Loucy (cell line): ENCODE measurements around the gene CACNG5.

Experiments used
- H2AFZ ChIP-seq: fragments of 200-600 bp; sonication (generic); 2 replicates; pipeline ENCODE4 v1.6.0; 2016; ENCODE audit warnings: antibody characterized with exemption, mild to moderate bottlenecking, low read length, moderate library complexity
- H3F3A ChIP-seq: fragments of 200-600 bp; 2 replicates; pipeline ENCODE4 v1.6.0; 2016; ENCODE audit warnings: antibody characterized with exemption, low read depth, mild to moderate bottlenecking
- H3K27me3 ChIP-seq: fragments of 200-600 bp; sonication (generic); 2 replicates; pipeline ENCODE4 v1.6.1; 2014; ENCODE audit warnings: low read length, mild to moderate bottlenecking; ENCODE audit not compliant: insufficient read depth, poor library complexity, severe bottlenecking
- H3K36me3 ChIP-seq: fragments of 200-600 bp; sonication (generic); 2 replicates; pipeline ENCODE4 v1.6.1; 2016; ENCODE audit warnings: low read length; ENCODE audit not compliant: insufficient read depth
- H3K4me1 ChIP-seq: fragments of 200-600 bp; sonication (generic); 2 replicates; pipeline ENCODE4 v1.5.1; 2014; ENCODE audit warnings: low read length, mild to moderate bottlenecking; ENCODE audit not compliant: insufficient read depth, poor library complexity, severe bottlenecking
- H3K4me2 ChIP-seq: fragments of 200-600 bp; sonication (generic); 2 replicates; pipeline ENCODE4 v1.6.0; 2014; ENCODE audit warnings: antibody characterized with exemption, low read length, low read depth, mild to moderate bottlenecking; ENCODE audit not compliant: poor library complexity, severe bottlenecking
- H3K4me3 ChIP-seq: fragments of 200-600 bp; sonication (generic); 2 replicates; pipeline ENCODE4 v1.5.1; 2014; ENCODE audit warnings: low read length, mild to moderate bottlenecking, mixed read lengths; ENCODE audit not compliant: poor library complexity, severe bottlenecking
- H3K79me2 ChIP-seq: fragments of 200-600 bp; sonication (generic); 2 replicates; pipeline ENCODE4 v1.6.1; 2014; ENCODE audit warnings: low read length; ENCODE audit not compliant: insufficient read depth
- H3K9ac ChIP-seq: fragments of 200-600 bp; sonication (generic); 2 replicates; pipeline ENCODE4 v1.6.0; 2014; ENCODE audit warnings: mild to moderate bottlenecking, low read depth, low read length, moderate library complexity; ENCODE audit not compliant: poor library complexity, severe bottlenecking
- H3K9me2 ChIP-seq: fragments of 200-600 bp; sonication (generic); replicated peaks from 2 replicates; pipeline ENCODE4 v1.6.1; 2016; ENCODE audit warnings: low read depth, low read length, mixed read lengths
- H3K9me3 ChIP-seq: fragments of 200-600 bp; sonication (generic); 2 replicates; pipeline ENCODE4 v1.6.1; 2014; ENCODE audit warnings: mild to moderate bottlenecking, antibody characterized with exemption, low read length, low read depth; ENCODE audit not compliant: insufficient read depth
- H4K20me1 ChIP-seq: fragments of 200-600 bp; sonication (generic); 2 replicates; pipeline ENCODE4 v1.6.0; 2014; ENCODE audit warnings: antibody characterized with exemption, low read length, mild to moderate bottlenecking; ENCODE audit not compliant: insufficient read depth, poor library complexity, severe bottlenecking
- CTCF ChIP-seq: fragments of 200-600 bp; sonication (generic); conservative IDR thresholded peaks from 2 replicates; pipeline ENCODE4 v1.5.1; 2014; ENCODE audit warnings: mild to moderate bottlenecking, antibody characterized with exemption, low read length
- EZH2phosphoT487 ChIP-seq: fragments of 200-600 bp; IDR thresholded peaks from 2 replicates; pipeline ENCODE4 v1.6.1; 2018; ENCODE audit warnings: antibody characterized with exemption, mild to moderate bottlenecking, moderate library complexity, borderline replicate concordance

Gene CACNG5

GRCh38 chr17:66932311-66932710 lies 97.4 kb downstream of the CACNG5 start:
- no peaks in the 10 kb centered on the region for H3K79me2 ChIP-seq
- H2AFZ ChIP-seq = no peak overlapping the region
- no peak overlapping the region for H3K4me2 ChIP-seq
- no peaks in the 10 kb centered on the region for H3K27me3 ChIP-seq
- no peaks in the 10 kb centered on the region for H4K20me1 ChIP-seq
- TF ChIP-seq CTCF = no peak
- no peak for TF ChIP-seq EZH2phosphoT487
- no peaks in the 10 kb centered on the region for H3K4me1 ChIP-seq
- no peaks in the 10 kb centered on the region for H3K9me3 ChIP-seq
- H3K9ac ChIP-seq = no peak overlapping the region
- no peaks in the 10 kb centered on the region for H3K9me2 ChIP-seq
- H3K4me3 ChIP-seq = no peak overlapping the region
- no peaks in the 10 kb centered on the region for H3F3A ChIP-seq
- no peaks in the 10 kb centered on the region for H3K36me3 ChIP-seq

GRCh38 chr17:66934040-66934439 lies 99.1 kb downstream of the CACNG5 start:
- no peak overlapping the region for H2AFZ ChIP-seq
- no peak for TF ChIP-seq EZH2phosphoT487
- no peak for TF ChIP-seq CTCF

More at GRCh38 chr17:66934040-66934439, 99.1 kb downstream of the CACNG5 start:
- no peaks in the 10 kb centered on the region for H3K79me2 ChIP-seq
- H3K9me3 ChIP-seq = no peaks in the 10 kb centered on the region
- H4K20me1 ChIP-seq = no peaks in the 10 kb centered on the region
- no peaks in the 10 kb centered on the region for H3K4me1 ChIP-seq
- H3K4me2 ChIP-seq = no peak overlapping the region
- no peak overlapping the region for H3K9ac ChIP-seq
- no peak overlapping the region for H3K4me3 ChIP-seq
- no peaks in the 10 kb centered on the region for H3K27me3 ChIP-seq
- H3K36me3 ChIP-seq = no peaks in the 10 kb centered on the region
- H3K9me2 ChIP-seq = no peaks in the 10 kb centered on the region
- H3F3A ChIP-seq = no peaks in the 10 kb centered on the region
